Urothelium cell line (cell line): ENCODE measurements around the gene IDH2.
A peak's percentile ranks its signal among the peaks of the same experiment; 100 is the strongest.
"Not testable (repeated sequence)": the region's sequence is repeated elsewhere in the genome, so short reads cannot be mapped to it uniquely, and the experiment has no call there.

ENCODE experiments used
- DNase-seq: peaks from one replicate; pipeline ENCODE4 v3.0.0; 2011; ENCODE audit warnings: low spot score, mixed read lengths
- FAIRE-seq: peaks from 2 replicates; lab custom pipeline; 2011; peaks lifted over from hg19 to GRCh38; lab: Jason Lieb, UNC

IDH2 gene

GRCh38 chr15:90101969-90102890 is at the start of gene IDH2:
Gene IDH2 (minus strand): TSS chr15:90102468. CDS start chr15:90102390, 78 bp downstream.
- DNase-seq, result peak; percentile 97
- FAIRE-seq, result peak; percentile 87

GRCh38 chr15:90150551-90150950 is 48.3 kb upstream of the IDH2 start:
- FAIRE-seq, DNase-seq: not testable (repeated sequence)

- FAIRE-seq (no peak), DNase-seq (no peak)
Observed at GRCh38 chr15:90149609-90150340, 47.5 kb upstream of the IDH2 start.

GRCh38 chr15:90146198-90146761 is 44.0 kb upstream of the IDH2 start:
- DNase-seq, FAIRE-seq: not testable (repeated sequence)

GRCh38 chr15:90145761-90146160 is 43.5 kb upstream of the IDH2 start:
- no peak for DNase-seq
- no peak for FAIRE-seq

- FAIRE-seq (no peak), DNase-seq (no peak)
Observed at GRCh38 chr15:90145259-90145658, 43.0 kb upstream of the IDH2 start.

GRCh38 chr15:90143166-90143655 is 40.9 kb upstream of the IDH2 start:
- peak; percentile 82 for DNase-seq
- no peak for FAIRE-seq

- FAIRE-seq, result no peak
Observed at GRCh38 chr15:90142216-90143165, 40.2 kb upstream of the IDH2 start.

GRCh38 chr15:90141646-90142045 is 39.4 kb upstream of the IDH2 start:
- DNase-seq (peak; percentile 39), FAIRE-seq (no peak)

More at GRCh38 chr15:90142216-90143165, 40.2 kb upstream of the IDH2 start:
- DNase-seq, result no peak

- not testable (repeated sequence) for FAIRE-seq, DNase-seq
Observed at GRCh38 chr15:90139549-90139948, 37.3 kb upstream of the IDH2 start.

- no peak for FAIRE-seq
- DNase-seq, result no peak
Observed at GRCh38 chr15:90138071-90138833, 36.0 kb upstream of the IDH2 start.

GRCh38 chr15:90132437-90132836 is 30.2 kb upstream of the IDH2 start:
- FAIRE-seq, result no peak

GRCh38 chr15:90131848-90132247 is 29.6 kb upstream of the IDH2 start:
- no peak for DNase-seq
- FAIRE-seq, result no peak

More at GRCh38 chr15:90132437-90132836, 30.2 kb upstream of the IDH2 start:
- no peak for DNase-seq

GRCh38 chr15:90130291-90130690 is 28.0 kb upstream of the IDH2 start:
- FAIRE-seq (no peak), DNase-seq (no peak)

- FAIRE-seq (no peak), DNase-seq (peak; percentile 42)
Observed at GRCh38 chr15:90126596-90127435, 24.5 kb upstream of the IDH2 start.

- no peak for FAIRE-seq
Observed at GRCh38 chr15:90126022-90126421, 23.8 kb upstream of the IDH2 start.

GRCh38 chr15:90124507-90124906 is 22.2 kb upstream of the IDH2 start:
- FAIRE-seq (no peak), DNase-seq (no peak)

More at GRCh38 chr15:90126022-90126421, 23.8 kb upstream of the IDH2 start:
- no peak for DNase-seq

- DNase-seq, result no peak
- FAIRE-seq, result no peak
Observed at GRCh38 chr15:90121086-90121485, 18.8 kb upstream of the IDH2 start.
